ENCODE measurements around the gene GPR39.

GRCh38 chr2:132489150-132489549 lies 72.5 kb downstream of the GPR39 start:
- TF ChIP-seq CTCF (IDR thresholded peaks at IDR 0.05) (no peak), POLR2A (IDR thresholded peaks at IDR 0.05) (no peak)

Measured in Peyer's patch (tissue), 4 donors.